Measurements from ENCODE around the gene IMPDH1.
A peak's percentile ranks its signal among the peaks of the same experiment; 100 is the strongest.

Gene IMPDH1

GRCh38 chr7:128434413-128435326, 24.9 kb upstream of the IMPDH1 start:
- DNase-seq, result no peak

DNA sequence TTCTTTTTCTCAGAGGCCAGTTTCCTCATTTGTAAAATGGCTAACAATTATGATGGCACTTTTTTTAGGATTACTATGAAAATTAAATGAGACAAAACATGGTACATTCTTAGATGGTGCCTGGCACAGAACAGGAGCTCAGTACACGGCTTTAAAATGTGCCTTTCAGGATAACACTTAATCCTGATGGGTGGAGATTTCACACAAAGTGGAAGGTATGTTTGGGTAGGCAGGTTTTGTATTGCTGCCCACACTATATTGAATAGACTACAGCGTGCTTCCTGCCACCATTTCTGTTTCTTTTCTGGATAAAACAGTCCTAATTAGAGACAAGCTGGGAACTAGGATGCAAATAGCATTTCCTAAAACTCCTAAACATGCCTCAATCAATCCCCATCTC, 22.0 kb upstream of the IMPDH1 start:
- DNase-seq, result no peak

DNA sequence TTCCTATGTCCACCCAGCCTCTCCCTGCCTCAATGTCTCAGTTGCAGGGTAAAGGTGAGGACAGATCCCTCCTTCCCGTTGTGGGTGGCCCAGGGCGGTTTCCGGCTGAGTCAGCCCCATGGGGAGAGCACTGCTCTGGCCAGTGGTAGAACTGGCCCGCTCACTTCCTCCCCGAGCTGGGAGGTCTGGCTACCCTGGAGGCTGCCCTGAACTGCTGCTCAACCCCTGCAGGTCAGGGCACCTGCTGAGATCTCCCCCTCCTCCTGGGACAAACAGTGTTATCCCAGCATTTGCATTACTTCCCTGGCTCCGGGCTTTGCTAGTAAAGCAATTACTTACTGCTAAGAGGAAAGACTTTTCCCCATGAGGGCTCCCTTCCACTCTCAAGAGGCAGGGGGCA, 21.4 kb upstream of the IMPDH1 start:
- DNase-seq, result no peak

GRCh38 chr7:128430207-128430606, 20.4 kb upstream of the IMPDH1 start:
- no peak for DNase-seq

DNA sequence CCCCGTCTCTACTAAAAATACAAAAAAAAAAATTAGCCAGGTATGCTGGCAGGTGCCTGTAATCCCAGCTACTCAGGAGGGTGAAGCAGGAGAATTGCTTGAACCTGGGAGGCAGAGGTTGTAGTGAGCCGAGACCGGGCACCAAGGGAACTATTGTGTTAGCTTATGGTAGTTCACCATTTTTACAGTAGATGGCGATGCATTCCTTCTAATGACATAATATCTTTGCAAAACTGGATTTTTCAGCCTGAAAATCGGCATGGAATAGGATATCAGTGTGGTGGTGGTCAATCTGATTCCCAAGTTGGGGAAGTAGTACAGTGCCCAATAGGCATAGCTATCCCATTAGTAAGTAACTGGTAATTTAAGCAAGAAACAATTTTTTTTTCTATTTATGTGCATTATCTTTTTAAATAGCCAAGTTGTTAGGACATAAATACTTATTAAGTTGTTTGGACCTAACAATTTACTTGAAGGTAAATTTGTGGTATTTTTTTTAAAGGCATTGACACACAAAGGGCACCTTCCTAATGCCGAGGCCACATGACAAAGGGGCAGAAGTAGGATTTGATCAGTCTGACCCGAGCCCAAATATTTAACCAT, 17.6 kb upstream of the IMPDH1 start:
- DNase-seq, result no peak

DNA sequence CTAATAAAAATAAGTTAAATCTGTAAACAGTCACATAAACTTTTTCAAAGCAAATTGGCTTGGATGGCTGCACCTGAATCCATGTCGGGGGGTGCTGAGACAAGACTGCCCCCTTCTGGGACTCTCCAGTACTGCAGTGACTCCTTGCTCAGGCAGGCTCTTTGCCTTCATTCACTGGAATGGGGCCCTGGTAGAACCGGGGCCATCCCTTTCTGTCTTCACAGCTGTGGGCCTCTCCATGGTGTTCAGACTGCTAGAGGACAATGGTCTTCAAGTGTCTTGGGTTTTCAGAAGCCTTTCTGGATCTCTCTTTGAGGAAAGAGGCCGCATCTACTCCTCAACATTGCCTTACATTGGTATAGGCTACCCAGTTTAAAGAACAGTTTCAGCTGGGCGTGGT, 16.1 kb upstream of the IMPDH1 start:
- DNase-seq, result peak; percentile 62

- DNase-seq, result no peak
Measured at GRCh38 chr7:128424686-128425275, 15.0 kb upstream of the IMPDH1 start.

GRCh38 chr7:128422842-128423241, 13.1 kb upstream of the IMPDH1 start:
- no peak for DNase-seq

DNA sequence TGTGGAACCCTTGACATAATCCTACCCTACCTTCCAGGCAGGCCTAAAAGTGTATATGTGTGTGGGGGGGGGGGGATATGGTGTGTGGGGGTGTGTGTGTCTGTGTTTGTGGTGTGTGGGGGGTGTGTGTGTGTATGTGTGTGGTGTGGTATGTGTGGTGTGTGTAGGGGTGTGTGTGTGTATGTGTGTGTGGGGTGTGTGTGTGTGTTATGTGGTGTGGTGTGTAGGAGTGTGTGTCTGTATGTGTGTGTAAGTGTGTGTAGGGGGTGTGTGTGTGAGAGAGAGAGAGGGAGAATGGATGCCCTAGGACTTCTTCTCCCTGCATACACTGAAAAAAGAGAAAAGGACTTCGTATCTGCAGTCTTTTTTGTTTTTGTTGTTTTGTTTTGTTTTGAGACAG, 12.3 kb upstream of the IMPDH1 start:
- DNase-seq, result no peak

DNA sequence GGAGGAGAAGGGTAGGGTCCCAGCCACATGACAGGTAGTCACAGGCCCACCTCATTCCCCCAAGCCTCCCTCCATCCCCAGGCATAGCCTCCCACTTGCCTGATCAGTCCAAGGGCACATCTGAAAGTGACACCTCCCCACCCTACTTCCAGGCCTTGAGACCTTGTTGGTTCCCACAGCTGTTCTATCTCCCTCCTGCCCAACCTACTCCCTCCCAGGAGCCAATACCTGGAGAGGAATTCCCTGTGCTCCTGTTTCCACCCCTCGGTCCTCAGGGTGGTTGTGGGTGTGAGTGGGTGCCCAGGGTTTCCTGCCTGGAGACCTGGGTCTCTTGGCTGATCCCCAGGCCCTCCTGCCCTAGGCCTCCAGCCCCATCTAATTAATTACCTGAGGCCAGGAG, 11.6 kb upstream of the IMPDH1 start:
- no peak for DNase-seq

DNA sequence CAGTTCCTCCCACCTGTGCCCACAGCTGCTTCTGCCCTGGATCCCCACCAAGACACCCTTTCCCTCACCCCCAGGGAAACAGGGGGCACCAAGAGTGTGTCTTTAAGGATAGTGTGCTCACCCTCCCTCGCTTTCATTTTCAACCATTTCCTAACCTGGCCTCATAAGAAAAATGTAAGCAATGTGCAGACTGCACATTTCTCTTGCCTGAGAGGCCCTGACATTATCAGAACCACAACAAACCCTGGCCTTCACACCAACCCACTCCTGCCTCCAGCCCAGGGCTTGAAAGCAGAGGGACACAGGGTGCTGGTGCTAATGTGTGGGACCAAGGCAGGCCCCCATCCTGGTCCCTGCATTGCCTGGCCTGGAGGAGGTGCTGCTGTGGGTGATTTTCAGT, 11.0 kb upstream of the IMPDH1 start:
- no peak for DNase-seq

DNA sequence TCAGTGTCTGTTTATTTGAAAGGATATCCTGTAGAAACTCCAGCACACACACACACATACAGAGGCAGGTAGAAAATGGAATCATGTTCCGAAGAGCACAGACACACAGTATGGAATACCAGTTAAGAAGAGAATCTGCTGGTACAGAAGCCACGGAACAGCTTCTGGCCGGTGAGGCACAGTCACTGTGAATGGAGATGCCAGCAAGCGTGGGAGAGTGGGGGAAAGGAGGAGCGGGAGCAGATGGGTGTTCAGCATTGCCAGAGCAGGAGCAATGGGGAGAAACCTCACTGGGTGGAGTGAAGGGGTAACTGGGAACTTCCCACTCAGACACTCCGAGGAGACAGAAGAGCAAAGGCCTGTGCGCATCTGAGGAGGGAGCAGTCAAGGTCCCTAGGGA, 9.5 kb upstream of the IMPDH1 start:
- DNase-seq, result no peak

DNA sequence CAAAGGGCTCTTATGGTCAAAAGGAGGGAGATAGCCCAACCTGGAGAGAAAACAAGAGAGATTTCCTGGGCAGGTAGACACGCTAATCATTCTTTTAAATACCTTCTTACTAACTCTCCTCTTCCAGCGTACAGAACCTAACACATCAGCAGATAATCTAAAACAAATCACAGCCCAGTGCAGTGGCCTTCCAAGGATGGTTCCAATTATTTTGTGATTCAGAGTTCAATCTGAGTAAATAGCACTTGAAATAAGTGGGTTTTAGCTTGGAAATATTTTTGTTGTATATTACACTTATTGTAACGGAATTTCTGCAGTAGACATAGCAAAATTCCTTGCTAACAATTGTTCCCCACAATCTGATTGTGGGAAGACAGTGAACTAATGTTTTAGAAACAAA, 7.3 kb upstream of the IMPDH1 start:
- DNase-seq, result no peak

DNA sequence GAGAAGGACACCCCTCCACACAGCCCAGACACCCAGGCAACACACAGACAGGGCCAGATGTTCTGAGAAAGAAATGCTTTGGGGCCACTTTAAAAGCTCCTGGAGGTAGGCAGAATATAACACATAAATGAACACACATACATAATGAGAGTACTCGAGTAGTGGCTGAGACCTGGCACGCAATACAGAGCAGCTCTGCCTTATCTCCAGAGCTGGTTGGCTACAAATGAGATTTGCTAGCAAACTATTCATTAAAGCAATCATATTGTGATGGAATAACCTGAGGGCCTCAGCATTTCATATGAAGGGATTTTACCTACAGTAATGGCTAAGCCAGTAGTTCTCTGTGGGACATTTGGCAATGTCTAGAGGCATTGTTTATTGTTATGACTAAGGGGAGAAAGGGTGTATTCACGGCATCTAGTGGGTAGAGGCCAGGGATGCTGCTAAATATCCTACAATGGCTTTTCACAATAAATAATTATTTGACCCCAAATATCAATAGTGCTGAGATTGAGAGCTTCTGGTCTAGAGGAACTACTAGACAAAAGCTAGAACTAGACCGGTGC, 5.5 kb upstream of the IMPDH1 start:
- DNase-seq, result no peak

- DNase-seq, result no peak
Measured at GRCh38 chr7:128410451-128410753, 620 bp upstream of the IMPDH1 start.

GRCh38 chr7:128408709-128409595, 830 bp downstream of the IMPDH1 start:
- DNase-seq, result no peak

DNA sequence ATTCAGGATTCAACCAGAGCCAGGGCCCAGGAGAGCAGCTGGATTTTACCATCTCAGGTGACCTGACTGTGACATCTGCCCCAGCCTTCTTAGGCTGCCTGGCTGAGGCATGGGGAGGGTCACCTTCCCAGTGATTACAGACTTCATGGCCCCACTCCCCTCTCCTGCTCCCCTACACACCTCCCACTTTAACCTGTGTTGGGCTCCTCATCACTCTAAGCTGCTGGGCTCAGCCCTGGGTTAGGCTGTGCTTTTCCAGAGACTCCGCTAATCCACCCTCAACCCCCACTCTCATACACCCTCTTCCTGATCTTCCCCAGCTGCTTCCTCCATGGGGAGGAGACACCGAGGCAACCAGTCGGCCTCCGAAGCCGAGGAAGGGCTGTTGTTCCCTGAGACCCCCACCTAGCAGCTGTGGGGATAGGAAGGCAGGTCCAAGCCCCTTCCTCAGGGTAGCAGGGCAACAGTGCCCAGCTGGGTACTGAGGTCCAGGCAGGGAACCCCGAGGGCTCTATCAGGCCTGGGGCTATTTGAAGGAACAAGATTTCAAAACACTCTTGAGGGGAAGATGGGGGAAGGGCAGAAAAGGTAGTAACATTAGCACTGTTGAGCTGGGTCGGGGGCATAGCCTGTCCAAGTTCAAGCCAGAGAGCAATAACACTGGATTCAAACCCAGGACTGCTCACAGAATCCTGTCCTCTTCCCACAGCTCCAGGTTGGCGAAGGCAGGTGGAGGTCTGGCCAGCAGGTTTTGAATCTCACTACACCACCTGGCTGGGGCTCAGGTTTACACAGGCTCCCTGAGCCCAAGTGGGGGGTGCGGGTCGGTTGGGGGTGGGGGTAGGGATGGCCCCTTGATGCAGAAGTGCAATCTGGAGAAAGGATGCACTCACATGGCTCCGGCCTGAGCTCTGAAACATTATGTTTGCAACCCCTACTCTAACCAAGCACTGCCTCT, 1.8 kb downstream of the IMPDH1 start:
- no peak for DNase-seq

- no peak for DNase-seq
Measured at GRCh38 chr7:128407233-128407589, 2.6 kb downstream of the IMPDH1 start.

- DNase-seq, result no peak
Measured at GRCh38 chr7:128406314-128407232, 3.2 kb downstream of the IMPDH1 start.

DNA sequence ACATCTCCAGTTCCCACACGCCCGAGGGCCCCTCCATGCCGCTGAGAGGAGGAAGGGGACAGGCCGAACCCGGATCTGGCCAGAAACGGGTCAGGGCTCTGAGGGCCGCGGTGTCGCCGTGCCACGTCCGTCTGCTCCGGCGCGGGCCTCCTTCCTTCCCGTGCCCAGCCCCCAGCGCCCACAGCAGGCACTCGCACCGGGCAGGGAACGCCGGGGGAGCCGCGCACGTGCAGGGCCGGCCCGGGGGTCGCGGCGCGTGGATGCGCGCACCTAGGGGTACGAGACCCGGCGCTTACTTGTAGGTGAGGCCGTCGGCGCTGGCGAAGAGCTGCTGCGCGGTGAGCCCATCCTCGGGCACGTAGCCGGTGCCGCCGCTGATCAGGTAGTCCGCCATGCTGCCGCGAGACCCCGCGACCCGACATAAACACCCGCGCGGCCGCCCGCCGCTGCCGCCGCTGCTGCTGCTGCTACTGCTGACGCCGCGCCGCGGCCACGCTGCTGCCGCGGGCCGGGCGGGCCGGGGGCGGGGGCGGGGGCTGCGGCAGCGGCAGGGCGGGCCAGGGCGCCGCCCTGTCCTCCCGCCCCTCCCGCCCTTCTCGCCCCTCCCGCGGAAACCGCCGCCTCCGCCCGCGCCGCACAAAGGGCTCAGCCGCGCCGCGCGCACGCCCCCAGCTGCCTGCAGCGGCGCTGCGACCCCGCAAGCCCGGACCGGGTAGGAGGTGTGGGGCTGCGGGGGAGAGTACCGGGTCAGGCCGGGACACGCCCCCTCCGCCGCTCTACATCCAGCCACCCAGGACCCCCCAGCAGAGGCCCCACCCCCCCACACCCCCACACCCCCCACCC, 4.1 kb downstream of the IMPDH1 start:
- DNase-seq, result peak; percentile 62

All from left hindlimb (tissue), 1 donor.